GM12875 (cell line): ENCODE measurements around the gene ACAD8.

Source experiments
- H3K4me3 ChIP-seq: one replicate; pipeline ENCODE4 v1.5.1; 2011; ENCODE audit warnings: low read depth, low read length, control low read depth
- TF ChIP-seq, protein P1 (sequence below): IDR thresholded peaks from 2 replicates; pipeline ENCODE4 v1.5.1; 2011; ENCODE audit warnings: low read depth, mild to moderate bottlenecking, control low read depth, inconsistent platforms, low read length, moderate library complexity, borderline replicate concordance; ENCODE audit not compliant: insufficient read depth

Gene ACAD8

DNA sequence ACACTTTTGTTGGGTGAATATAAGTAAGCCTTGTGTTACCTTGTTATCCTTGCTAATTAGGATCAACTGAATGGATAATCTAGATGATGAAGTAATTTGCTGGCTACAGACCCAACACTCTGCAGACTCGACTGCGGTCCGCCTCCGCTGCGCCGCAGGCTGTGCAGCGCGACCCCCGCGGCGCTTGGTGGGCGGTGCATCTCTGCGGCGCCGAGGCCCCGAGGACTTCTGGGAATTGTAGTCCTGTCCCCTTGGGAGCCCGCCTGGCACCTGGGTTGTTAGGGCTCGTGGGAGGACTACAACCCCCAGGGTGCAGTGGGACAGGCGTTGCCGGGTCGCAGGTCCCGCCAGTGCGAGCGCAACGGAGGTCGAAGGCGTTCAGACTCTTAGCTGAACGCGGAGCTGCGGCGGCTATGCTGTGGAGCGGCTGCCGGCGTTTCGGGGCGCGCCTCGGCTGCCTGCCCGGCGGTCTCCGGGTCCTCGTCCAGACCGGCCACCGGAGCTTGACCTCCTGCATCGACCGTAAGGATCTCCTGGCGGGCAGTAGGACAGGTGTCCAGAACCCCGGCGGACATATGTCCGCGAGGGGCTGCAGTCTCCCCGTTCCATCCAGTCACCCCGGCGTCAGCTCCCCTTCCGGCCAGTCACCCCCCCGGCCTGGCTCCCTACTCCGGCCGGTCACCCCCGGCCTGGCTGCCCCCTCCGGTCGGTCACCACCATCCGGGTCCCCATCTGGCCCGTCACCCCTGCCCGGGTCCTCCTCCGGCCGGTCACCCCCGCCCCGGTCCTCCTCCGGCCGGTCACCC lies at the start of gene ACAD8, which contains the start of gene THYN1:
ACAD8 (plus strand) TSS at position 381 of the 806 bp plus-strand sequence; CDS start at position 414, 33 bp downstream.
THYN1 (minus strand) TSS at position 165 of the 806 bp plus-strand sequence. CDS start 470 bp downstream, outside the sequence.
- peak within 1 kb of the TSS; percentile 98 for H3K4me3 ChIP-seq
- TF ChIP-seq, protein P1, sequence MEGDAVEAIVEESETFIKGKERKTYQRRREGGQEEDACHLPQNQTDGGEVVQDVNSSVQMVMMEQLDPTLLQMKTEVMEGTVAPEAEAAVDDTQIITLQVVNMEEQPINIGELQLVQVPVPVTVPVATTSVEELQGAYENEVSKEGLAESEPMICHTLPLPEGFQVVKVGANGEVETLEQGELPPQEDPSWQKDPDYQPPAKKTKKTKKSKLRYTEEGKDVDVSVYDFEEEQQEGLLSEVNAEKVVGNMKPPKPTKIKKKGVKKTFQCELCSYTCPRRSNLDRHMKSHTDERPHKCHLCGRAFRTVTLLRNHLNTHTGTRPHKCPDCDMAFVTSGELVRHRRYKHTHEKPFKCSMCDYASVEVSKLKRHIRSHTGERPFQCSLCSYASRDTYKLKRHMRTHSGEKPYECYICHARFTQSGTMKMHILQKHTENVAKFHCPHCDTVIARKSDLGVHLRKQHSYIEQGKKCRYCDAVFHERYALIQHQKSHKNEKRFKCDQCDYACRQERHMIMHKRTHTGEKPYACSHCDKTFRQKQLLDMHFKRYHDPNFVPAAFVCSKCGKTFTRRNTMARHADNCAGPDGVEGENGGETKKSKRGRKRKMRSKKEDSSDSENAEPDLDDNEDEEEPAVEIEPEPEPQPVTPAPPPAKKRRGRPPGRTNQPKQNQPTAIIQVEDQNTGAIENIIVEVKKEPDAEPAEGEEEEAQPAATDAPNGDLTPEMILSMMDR: no peak

DNA sequence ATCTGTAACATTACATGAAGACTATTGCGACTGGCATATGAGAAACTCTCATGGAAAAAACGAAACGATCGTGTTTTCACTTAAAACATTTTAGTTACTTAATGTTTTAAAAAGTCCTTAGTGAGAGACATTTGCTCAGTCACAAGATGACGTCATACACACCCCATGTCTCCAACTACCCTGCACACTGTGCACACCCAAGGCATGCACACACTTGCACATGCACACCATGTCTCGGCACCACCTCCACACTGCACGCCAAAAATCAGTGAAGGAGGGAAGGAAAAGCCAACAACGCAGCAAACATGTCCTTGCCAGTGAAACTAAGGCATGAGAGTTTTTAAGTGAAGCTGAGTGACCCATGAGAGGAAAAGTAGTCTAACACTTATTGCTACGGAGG lies 47.6 kb upstream of the ACAD8 start:
- TF ChIP-seq, protein P1: no peak
- no peak overlapping the region for H3K4me3 ChIP-seq

DNA sequence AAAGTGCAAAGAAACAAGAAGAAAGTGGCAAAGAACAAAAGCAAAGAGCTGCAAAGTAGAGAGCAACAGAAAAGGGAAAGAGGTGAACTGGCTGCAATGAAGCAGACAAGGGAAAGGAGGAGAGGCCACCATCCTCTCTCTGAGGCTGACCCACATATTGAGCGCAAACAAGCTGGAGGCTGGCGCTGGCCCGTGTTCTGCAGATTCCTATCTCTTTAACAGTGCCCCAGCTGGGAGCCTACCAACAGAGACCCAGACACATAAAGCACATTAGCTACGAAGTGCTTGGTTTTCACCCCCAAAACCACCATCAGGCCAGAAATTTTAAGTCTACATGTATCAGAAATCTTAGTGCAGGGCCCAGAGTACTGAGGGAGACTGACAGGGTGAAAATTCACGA lies 47.2 kb upstream of the ACAD8 start:
- TF ChIP-seq, protein P1: no peak
- H3K4me3 ChIP-seq: no peak overlapping the region

DNA sequence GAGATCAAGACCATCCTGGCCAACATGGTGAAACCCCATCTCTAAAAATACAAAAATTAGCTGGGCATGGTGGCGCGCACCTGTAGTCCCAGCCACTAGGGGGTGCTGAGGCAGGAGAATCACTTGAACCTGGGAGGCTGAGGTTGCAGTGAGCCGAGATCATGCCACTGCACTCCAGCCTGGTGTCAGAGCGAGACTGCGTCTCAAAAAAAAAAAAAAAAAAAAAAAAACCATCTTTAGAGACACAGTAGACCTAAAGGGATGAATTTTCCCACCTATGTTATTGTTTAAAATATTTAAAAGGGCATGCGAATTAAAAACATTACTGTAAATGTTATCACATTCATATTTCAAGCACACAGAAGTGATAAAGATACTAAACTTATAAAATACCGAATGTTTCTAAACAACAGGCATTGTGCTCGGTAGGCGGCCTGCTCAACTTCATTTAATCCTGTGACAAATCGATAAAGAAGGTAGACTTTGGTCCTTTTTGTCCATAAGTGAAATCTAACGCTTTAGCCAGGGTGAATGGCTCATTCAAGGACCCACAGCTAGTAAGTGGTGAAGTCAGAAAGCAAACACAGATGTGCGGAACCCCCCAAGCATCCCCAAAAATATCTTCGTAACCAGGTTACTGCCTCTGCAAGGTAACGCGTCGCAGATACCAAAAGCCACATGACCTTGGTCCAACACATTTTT lies 45.7 kb upstream of the ACAD8 start:
- TF ChIP-seq, protein P1: peak; percentile 59

DNA sequence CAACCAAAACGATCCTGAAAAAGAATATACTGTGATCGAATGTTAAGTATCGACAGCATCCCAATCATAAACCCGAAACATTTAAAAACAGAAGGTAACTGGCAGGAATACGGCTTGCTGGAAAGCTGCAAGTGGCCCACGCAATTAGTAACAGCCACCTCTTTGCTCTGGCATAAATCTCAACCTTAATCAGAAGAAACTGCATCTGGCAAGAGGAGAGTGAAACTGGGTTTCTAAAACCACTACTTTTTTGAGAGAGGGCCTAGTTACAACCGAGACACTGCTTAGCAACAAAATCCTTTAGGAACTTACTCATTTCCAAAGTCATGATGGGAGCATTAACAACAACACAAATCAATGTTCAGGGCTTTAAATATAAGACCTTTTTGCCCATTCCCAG lies 37.5 kb upstream of the ACAD8 start:
- H3K4me3 ChIP-seq: no peak overlapping the region
- TF ChIP-seq, protein P1: no peak

More for the DNA sequence above, 45.7 kb upstream of the ACAD8 start:
- H3K4me3 ChIP-seq: no peak overlapping the region

DNA sequence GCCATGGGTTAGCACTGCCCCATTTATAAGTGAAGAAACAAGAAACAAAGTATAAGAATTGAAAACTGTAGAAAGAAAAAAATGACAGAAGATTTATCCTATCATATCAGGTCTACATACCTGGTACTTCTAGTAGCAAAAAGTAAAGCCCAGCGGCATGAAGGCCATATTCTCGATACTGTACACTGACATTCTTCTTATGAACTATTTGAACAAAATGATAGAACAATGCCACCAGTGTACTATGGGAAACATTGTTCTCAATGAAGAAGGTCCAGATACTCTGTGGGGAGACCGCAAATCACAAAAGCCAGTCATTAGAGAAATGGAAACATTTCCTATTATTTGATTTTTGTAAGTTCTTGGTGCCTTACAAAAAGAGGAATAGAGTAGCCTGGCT lies 36.6 kb upstream of the ACAD8 start:
- TF ChIP-seq, protein P1: no peak

More for the DNA sequence above, 36.6 kb upstream of the ACAD8 start:
- H3K4me3 ChIP-seq: no peak overlapping the region
